HG03025 (cell line): ENCODE measurements around the gene TAX1BP1.

Source experiments
- ATAC-seq: cut with Tn5 transposase; IDR thresholded peaks from one replicate; pipeline ENCODE4 v1.9.1; 2021; ENCODE audit warnings: mild to moderate bottlenecking, moderate library complexity; ENCODE audit not compliant: unreplicated experiment, low FRiP score

The TAX1BP1 gene

GRCh38 chr7:27873981-27874957 lies 134.3 kb downstream of the TAX1BP1 start:
- no peak for ATAC-seq

DNA sequence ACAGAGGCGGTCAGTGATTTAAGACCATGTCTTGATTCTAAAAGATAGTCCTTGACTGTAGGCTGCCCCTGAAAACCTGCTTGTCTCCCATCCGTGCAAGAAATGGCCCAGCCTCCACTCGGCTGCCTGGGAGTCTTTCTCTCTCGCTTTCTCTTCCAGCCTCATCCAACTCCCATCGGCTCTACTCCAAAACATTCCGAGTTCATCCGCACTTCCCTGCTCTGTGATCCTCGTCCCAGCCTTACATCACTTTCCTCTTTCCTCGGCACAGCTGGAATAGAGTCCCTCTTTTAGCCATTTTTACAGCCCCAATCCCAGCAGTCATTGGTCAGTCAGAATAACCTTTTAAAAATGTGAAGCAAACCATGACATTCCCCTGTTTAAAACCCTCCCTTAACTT lies 135.1 kb downstream of the TAX1BP1 start:
- ATAC-seq: no peak

GRCh38 chr7:27875832-27876231 lies 135.9 kb downstream of the TAX1BP1 start:
- ATAC-seq: no peak

- ATAC-seq: no peak
These were observed 136.8 kb downstream of the TAX1BP1 start for GRCh38 chr7:27876756-27877155.
